ENCODE data around the gene CFAP54. TPM values are rescaled to one million over a fixed set of nuclear protein-coding genes. Genes with fewer than 3 reads are reported as not detected.

Gene CFAP54
- total RNA-seq, 1 donor from 2014 or later = 0.64 TPM

GRCh38 chr12:96605684-96606083 is 116.3 kb downstream of the CFAP54 start:
- Mint-ChIP-seq H3K9me3 (no peaks in the 10 kb centered on the region), H3K4me1 (no peaks in the 10 kb centered on the region), H3K27ac (no peak overlapping the region), H3K4me3 (no peak overlapping the region), H3K36me3 (ENCODE audit: low read depth) (no peaks in the 10 kb centered on the region), H3K27me3 (peaks cover 33% of the 10 kb centered on the region)
- intact Hi-C loops (cut with micrococcal nuclease) = no loop called here
- ATAC-seq (ENCODE audit: low read depth) = no peak
- no peak for DNase-seq
- CTCF ChIA-PET = interaction anchor here (1.0 kb wide), 1 partner anchor 11 kb away, joined by 3 read pairs; no protein-coding TSS in a partner anchor
- POLR2A ChIA-PET = no interaction called here
- TF ChIP-seq CTCF (IDR thresholded peaks at IDR 0.05) = no peak

- ChIA-PET CTCF (interaction anchor here (1.0 kb wide), 1 partner anchor 11 kb away, joined by 3 read pairs; no protein-coding TSS in a partner anchor), POLR2A (no interaction called here)
- H3K9me3 Mint-ChIP-seq = no peaks in the 10 kb centered on the region
- no peaks in the 10 kb centered on the region for H3K36me3 Mint-ChIP-seq (ENCODE audit: low read depth)
- no peak overlapping the region for H3K27ac Mint-ChIP-seq
- peaks cover 33% of the 10 kb centered on the region for H3K27me3 Mint-ChIP-seq
- intact Hi-C loops (cut with micrococcal nuclease) = no loop called here
- no peaks in the 10 kb centered on the region for H3K4me1 Mint-ChIP-seq
- no peak for TF ChIP-seq CTCF (IDR thresholded peaks at IDR 0.05)
- no peak for ATAC-seq (ENCODE audit: low read depth)
- no peak overlapping the region for H3K4me3 Mint-ChIP-seq
- no peak for DNase-seq
Observed at GRCh38 chr12:96606134-96606533, 116.8 kb downstream of the CFAP54 start.

- ChIA-PET CTCF (no interaction called here), POLR2A (no interaction called here)
- DNase-seq (no peak), ATAC-seq (ENCODE audit: low read depth) (no peak)
- intact Hi-C loops (cut with micrococcal nuclease) = no loop called here
- no peaks in the 10 kb centered on the region for H3K36me3 Mint-ChIP-seq (ENCODE audit: low read depth)
- TF ChIP-seq CTCF (IDR thresholded peaks at IDR 0.05) = no peak
- H3K9me3 Mint-ChIP-seq = no peaks in the 10 kb centered on the region
- no peaks in the 10 kb centered on the region for H3K4me1 Mint-ChIP-seq
- H3K27me3 Mint-ChIP-seq = peaks cover 34% of the 10 kb centered on the region
- H3K4me3 Mint-ChIP-seq = no peak overlapping the region
- no peak overlapping the region for H3K27ac Mint-ChIP-seq
Observed at GRCh38 chr12:96606644-96607043, 117.3 kb downstream of the CFAP54 start.

- H3K4me1 Mint-ChIP-seq = no peaks in the 10 kb centered on the region
- ChIA-PET POLR2A (no interaction called here), CTCF (interaction anchor here (0.9 kb wide), 1 partner anchor 12 kb away, joined by 3 read pairs; no protein-coding TSS in a partner anchor)
- H3K27ac Mint-ChIP-seq = no peak overlapping the region
- no peaks in the 10 kb centered on the region for H3K9me3 Mint-ChIP-seq
- DNase-seq (no peak), ATAC-seq (ENCODE audit: low read depth) (no peak)
- no peaks in the 10 kb centered on the region for H3K36me3 Mint-ChIP-seq (ENCODE audit: low read depth)
- H3K27me3 Mint-ChIP-seq = peaks cover 2% of the 10 kb centered on the region
- H3K4me3 Mint-ChIP-seq = no peak overlapping the region
- no peak for TF ChIP-seq CTCF (IDR thresholded peaks at IDR 0.05)
- intact Hi-C loops (cut with micrococcal nuclease) = no loop called here
Observed at GRCh38 chr12:96617178-96617577, 127.8 kb downstream of the CFAP54 start.

GRCh38 chr12:96623155-96623554 is 133.8 kb downstream of the CFAP54 start:
- no peak overlapping the region for H3K4me3 Mint-ChIP-seq
- ChIA-PET POLR2A (no interaction called here), CTCF (no interaction called here)
- intact Hi-C loops (cut with micrococcal nuclease) = no loop called here
- ATAC-seq (ENCODE audit: low read depth) = no peak
- H3K9me3 Mint-ChIP-seq = no peaks in the 10 kb centered on the region
- H3K27ac Mint-ChIP-seq = no peak overlapping the region
- TF ChIP-seq CTCF (IDR thresholded peaks at IDR 0.05) = no peak
- H3K27me3 Mint-ChIP-seq = peaks cover 6% of the 10 kb centered on the region
- H3K36me3 Mint-ChIP-seq (ENCODE audit: low read depth) = no peaks in the 10 kb centered on the region
- DNase-seq = no peak
- H3K4me1 Mint-ChIP-seq = no peaks in the 10 kb centered on the region

Data from activated B cell treated with CpG ODN at 0.5 μM for 24 hours (primary cell).